ENCODE data around the gene CXCL11.
"Not testable (repeated sequence)": the region's sequence is repeated elsewhere in the genome, so short reads cannot be mapped to it uniquely, and the experiment has no call there.

Gene CXCL11

DNA sequence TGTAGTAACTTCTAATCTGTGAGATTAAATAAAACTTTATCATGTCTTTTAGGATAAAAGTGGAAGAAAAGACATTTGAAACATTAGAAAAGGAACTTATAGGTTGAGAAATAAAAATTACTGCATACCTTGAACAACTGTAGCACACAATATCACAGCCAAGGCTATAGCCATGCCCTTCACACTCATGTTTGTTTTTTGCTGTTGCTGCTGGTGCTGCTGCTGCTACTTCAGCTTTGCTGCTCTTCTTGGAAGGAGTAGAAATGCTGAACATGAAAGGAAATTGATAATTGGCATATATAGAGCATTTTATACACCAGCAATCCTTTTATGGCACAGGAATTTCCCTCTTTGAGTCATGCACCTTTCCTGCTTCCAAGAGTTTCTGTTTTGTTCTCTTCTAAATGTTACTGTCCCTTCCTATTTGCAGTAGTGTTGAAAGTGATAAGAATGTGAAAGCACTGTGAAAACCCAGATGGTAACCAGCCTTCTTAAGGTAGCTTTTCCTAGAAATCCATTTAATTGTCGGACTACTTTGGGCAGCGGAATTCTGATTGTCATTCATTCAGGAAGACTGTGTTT is at the start of gene CXCL11:
TSS of gene CXCL11 (minus strand) at position 272 of the 582 bp plus-strand sequence. CDS start at position 189, 83 bp downstream.
- DNase-seq (ENCODE audit: low read depth in 2 of 2): no peak

DNA sequence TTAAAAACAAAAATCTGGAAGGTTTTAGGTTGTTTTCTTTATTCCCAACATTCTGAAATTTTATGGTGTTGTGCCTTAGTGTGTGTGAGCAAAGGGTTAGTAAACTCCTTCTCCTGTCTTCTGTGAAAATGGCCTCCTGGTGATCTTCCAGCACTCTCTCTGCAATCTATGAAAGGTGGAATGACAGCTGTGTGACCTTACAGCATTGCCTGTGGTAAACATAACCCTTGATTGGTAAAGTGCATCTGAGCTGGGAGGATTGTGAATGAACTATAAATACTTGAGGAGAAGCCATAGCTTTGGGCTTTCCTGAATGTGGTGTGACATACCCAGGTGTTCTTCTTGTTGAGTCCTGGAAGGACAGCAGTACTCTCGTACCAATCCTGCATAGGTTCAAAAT is 48.7 kb upstream of the CXCL11 start:
- DNase-seq (ENCODE audit: low read depth in 2 of 2): no peak

DNA sequence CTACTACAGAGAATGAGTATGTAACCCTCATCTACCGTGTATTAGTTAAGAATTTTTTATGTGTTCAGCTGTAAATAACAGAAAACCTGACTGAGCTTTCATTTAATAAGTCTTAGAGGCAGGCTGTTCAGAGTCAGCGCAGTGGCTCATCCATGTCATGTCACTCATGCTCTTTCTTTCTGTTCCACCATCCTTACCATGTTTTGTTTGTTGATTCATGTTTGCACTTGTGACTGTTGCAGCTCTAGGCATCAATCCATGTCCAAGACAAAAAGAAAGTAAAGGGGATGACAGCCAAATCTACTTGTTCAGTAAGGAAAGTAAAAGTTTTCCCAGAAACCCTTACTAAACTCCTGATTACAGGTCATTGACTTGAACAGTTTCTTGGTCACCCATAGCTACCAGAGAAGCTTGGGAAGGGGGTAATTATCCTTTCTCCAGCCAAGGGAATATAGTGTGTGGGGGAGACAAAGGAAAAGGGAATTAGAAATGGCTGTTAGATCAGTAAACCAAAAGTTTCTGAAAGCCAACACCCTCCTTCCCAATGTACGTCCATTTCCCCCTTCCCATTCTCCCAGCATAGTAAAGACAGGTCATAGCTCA is 47.6 kb upstream of the CXCL11 start:
- no peak for DNase-seq (ENCODE audit: low read depth in 2 of 2)

DNA sequence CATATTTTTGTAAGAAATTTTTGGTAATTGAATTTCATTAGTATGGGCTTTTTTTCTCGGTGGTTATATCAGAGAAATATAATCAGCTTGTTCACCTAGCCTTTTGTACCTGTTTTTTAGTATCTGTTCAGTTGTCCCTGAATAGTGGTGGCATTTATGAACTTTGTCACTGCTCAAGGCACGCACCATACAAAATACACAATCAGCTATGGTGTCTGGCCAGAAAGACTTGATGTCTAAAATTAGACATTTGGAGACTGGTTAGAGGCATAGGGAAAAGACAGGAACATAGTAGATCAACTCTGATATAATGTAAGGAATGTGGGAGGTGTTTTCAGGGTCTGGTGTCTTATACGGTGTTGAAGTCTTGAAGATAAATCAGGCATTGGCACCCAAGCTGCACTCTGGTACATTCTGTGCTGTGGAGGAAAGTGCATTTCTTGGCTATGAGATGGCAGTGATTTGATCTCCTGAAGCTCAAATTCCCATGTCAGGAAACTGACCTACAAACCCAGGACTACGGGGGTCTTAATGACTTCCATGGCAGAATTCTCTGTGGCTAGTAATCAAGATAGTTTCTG is 42.3 kb upstream of the CXCL11 start:
- no peak for DNase-seq (ENCODE audit: low read depth in 2 of 2)

DNA sequence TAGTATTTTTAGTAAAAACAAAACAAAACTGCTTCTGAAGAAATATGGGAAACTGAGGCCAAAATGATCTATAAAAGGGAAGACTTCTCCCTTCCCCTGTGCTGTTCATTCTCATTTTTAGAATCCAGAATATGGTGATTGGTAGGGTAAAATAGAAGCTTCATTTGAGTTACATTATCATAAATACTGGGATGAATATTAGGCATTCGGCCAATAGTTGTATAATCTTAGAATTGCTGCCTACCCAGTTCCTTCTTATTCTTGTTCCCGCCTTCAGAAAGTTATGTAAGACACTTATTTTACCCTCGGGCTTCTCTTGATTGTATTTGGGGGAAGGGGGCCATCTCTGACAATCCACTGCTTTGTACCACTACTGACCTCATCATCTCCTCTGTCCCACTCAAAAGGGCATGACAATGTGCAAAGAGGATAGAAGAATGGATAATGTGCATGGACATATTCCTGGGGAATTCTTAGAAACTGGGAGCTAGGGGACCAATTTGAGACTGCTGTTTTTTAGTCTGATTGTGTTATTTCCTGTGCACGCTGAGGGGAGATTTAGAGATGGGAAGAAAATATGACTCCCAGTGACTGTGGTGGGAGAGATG is 39.2 kb upstream of the CXCL11 start:
- DNase-seq (ENCODE audit: low read depth in 2 of 2): no peak

DNA sequence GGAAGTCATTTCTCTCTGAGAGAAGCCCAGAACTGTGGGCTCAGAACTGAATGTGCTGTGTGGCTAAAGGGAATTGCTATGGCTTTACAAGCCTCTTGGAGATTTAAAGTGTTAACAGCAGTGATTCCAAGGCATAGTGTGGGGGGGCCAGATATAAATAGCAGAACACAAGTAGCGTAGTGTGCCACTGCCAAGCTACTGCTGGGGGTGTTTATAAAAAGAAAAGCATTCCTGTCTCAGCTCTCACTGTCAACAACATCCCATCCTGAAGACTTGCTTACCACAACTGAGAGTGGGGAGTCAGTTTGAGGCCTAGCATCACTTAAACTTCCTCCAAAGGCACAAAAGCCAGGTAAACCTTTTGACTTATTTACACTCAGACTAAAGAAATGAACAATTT is 38.6 kb upstream of the CXCL11 start, which contains the start of gene ART3:
TSS of gene ART3 (plus strand) at position 242 of the 400 bp plus-strand sequence. CDS start 1,181 bp downstream, outside the sequence.
- no peak for DNase-seq (ENCODE audit: low read depth in 2 of 2)

DNA sequence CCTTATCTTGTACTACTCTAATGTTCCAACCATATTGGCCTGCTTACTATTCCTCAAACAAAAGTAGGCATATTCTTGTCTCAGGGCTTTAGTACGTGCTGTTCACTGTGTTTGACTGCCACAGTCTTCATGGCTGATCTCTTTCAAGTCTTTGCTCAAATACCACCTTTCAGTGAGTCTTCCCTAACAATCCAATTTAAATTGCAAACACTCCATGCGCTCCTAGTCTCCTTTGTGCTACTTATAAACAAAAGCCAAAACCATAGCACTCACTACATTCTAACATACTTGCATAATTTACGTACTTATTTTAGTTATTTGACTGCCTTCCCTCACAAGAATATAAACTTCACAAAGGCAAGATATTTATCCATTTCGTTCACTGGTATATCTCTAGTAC is 36.9 kb upstream of the CXCL11 start:
- no peak for DNase-seq (ENCODE audit: low read depth in 2 of 2)

DNA sequence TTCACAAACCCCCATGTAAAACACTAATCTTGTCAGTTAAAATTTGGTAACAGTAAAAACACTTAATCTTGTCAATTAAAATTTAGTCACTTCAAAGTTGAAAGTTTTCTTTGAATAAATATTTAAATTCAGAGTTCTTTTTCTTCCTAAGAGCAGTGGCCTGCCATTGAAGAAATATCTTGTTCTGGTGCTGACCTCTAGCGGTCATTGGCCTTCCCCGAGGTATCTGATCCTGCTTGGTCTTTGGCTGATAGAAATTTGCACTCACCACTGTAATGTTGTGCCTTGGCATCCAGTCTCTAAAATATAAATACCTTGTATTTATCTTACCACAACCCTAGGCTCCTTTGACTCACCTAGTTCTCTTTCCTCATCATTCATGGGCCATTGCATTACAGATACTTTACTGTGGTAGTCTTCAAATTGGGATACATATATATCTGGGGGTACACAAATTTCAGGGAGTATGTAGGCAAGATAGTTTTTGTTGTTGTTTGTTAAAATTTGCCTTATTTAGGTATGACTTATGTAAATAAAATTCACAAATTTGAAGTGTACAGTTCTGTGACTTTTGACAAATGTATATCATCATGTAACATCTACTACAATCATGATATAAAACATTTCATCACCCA is 31.9 kb upstream of the CXCL11 start:
- peak; percentile 15 to 47 for DNase-seq (ENCODE audit: low read depth in 2 of 2)

DNA sequence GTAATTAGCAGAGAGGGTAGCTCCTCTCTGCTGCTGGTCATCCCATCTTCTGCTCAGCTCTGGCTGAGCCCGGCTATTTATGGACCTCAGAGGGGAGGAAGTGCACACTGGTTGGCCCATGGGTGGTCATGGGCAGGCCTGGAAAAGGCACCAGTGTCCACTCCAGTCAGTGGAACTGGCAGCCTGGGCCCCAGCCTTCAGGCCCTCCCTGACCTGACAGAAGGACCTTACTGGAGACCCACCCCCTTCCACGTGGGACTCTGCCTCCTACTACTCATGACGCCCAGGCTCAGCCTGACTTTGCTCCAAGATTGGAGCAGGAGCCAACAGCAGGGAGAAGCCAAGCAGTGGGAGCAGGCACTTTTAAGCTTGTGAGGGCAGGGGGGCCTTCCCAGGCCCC is 30.7 kb upstream of the CXCL11 start:
- no peak for DNase-seq (ENCODE audit: low read depth in 2 of 2)

DNA sequence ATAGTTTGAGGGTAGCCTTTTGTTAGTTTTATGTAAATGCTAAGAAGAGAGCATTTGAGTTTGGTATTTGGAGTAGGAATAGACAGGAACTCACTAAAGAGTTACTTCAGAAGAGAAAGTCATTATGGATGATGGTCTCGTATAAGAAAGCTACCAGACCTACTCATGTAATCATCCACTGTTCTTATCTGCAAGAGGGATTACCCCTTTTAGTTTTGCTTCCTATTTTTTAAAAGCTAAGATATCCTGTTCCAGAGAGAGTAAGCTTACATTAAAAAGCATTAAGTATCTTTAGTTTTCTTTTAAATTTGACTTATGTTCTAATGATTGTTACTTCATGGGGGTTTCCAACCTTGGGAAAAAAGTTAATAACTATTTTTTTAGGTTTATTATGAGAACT is 26.1 kb upstream of the CXCL11 start:
- DNase-seq (ENCODE audit: low read depth in 2 of 2): no peak

DNA sequence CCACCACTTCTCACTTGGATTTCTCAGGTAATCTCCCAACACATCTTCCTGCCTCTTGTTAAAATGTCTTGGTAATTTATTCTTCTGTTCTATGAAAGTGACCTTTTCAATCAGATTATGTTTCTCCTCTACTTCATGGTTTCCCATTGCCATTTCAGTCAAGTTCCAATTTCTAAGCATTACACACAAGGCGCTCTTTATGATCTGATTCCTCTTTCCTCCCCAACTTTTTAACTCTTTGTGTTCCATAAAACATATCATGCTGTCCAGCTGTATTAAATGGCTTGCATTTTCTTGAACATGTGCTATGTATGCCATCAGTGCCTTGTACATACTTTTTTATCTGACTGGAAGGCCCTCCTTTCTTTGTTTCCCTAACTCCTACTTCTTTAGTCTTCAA is 25.6 kb upstream of the CXCL11 start:
- DNase-seq (ENCODE audit: low read depth in 2 of 2): no peak

DNA sequence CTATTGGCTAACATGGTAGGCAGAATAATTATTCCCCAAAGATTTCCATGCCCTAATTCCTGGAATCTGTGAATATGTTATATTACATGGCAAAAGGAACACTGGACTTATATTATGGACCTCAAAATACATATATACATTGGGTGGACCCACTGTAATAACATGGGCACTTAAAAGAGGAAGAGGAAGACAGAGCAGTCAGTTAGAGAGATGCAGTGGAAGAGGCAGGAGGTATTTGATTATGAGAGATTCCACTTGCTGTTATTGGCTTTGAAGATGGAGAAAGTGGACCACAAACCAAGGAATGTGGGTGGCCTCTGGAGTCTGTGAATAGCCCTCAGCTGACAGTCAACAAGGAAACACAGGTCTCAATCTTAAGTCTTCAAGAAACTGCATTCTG is 24.6 kb upstream of the CXCL11 start:
- no peak for DNase-seq (ENCODE audit: low read depth in 2 of 2)

DNA sequence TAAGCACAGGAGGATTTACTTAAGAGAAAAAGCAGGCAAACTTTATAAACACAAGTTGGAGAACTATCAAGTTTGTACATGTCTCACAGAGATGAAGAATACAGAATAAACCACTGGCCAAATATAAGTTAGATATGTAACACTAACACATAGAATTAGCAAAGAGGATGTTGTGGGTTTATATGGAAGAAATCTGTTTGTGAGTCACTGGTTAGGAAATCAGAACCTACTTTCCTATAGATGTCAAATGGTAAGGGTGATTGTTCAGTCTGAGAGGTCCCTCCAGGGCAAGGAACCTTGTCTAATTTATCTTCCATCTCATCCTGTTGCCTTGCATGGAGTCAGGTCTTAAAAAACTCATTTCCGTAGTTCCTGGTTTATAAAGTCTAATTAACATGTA is 23.9 kb upstream of the CXCL11 start:
- DNase-seq (ENCODE audit: low read depth in 2 of 2): no peak

DNA sequence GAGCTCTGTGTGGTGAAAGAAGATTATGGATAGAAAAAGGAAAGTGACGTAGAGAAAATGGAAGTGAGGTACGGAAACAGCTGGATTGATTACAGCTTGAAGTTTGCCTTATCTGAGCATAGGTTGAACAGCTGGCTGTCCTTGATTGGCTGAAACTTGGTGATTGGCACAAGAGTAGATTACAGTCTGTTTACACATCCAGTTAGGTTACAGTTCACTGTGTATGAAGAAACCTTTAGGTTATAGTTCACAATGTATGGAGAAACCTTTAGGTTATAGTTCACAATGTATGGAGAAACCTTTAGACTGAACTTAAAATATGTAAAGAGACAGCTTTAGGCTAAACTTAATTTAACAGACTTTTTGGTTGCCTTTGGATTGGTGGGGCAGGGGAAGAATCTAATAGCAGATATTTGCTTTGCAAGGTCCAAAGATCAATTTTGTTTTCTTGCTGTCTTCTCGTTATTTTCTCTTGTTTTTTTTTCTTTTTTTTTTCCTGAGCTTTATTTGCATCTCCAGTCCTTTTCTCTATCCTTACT is 23.1 kb upstream of the CXCL11 start:
- no peak for DNase-seq (ENCODE audit: low read depth in 2 of 2)

DNA sequence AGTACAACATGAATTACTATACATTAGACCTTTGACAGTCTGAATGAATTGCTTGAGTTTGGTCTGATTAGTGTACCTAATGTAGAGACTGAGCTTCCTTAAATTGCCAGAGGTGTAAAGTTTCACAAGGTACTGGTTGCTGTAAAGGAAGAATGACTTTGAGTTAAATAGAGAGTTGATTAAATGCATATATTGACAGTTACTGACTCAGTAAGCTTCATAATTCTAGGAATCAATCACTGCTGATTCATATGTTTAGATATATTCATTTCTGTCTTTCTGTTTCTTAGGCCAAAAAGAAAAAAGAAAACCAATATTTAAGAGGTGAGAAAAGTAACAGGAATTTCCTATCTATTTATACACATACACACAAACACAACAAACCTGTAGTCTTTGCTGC is 22.4 kb upstream of the CXCL11 start:
- no peak for DNase-seq (ENCODE audit: low read depth in 2 of 2)

DNA sequence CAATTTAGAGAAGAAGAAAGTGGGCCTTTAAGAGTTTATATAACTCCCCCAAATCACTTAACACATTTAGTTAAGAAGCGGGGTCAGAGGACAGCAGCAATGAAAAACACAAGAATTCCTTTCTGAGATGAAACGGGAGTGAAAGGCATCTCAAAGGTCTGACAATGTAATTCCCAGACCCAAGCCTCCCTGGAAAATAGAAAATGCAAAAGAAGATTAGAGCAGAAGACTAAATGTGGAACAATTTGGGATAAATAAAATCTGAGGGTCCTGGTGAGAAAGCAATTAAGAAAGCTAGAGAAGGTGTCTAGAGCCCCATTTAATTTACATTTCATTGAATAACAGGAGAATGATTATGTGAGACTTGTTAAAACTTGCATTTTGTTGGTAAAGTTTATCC is 19.6 kb upstream of the CXCL11 start:
- DNase-seq (ENCODE audit: low read depth in 2 of 2): no peak

DNA sequence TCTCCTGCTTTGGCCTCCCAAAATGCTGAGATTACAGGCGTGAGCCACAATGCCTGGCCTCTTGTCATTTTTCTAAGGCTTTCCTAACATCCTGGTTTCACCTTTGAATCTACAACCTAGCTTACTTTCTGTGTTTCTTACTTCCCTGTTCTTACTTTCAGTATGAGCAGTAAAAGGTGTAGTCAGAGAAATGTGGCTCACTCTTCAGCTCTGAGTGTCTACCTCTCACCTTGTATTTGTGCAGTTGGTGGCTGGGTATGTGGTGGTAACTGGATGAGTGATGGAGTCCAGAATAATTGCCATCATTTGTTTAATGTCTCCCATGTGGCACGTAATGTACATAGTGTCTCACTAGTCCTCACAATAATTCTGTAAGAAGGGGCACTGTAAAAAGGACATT is 19.1 kb upstream of the CXCL11 start:
- no peak for DNase-seq (ENCODE audit: low read depth in 2 of 2)

DNA sequence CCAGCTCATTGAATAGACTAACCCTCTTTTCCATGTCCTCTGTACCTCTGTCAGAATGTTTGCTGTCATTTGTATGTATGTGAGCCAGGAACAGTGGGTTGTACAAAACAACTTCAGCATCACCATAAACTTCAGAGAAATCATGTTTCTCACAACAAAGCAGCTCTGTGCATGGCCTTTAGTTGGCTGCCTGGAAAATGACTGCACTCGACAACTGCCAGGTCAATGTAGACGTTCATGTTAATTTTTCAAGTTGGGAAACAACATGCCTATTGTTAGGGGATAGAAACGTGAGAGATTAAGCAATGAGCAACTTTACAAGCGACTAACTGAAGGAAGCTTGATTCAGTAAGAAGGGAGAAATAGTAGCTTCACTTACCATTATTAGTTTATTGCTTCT is 17.9 kb upstream of the CXCL11 start:
- no peak for DNase-seq (ENCODE audit: low read depth in 2 of 2)

DNA sequence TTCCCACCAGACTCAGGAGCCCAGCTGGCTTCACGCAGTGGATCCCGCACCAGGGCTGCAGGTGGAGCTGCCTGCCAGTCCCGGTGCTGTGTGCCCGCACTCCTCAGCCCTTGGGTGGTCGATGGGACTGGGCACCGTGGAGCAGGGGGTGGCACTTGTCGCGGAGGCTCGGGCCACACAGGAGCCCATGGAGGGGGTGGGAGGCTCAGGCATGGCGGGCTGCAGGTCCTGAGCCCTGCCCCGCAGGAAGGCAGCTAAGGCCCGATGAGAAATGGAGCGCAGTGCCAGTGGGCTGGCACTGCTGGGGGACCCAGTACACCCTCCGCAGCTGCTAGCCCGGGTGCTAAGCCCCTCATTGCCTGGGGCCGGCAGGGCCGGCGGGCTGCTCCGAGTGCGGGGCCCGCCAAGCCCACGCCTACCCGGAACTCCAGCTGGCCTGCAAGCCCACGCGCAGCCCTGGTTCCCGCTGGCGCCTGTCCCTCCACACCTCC is 14.7 kb upstream of the CXCL11 start:
- not testable (repeated sequence) for DNase-seq (ENCODE audit: low read depth in 2 of 2)

DNA sequence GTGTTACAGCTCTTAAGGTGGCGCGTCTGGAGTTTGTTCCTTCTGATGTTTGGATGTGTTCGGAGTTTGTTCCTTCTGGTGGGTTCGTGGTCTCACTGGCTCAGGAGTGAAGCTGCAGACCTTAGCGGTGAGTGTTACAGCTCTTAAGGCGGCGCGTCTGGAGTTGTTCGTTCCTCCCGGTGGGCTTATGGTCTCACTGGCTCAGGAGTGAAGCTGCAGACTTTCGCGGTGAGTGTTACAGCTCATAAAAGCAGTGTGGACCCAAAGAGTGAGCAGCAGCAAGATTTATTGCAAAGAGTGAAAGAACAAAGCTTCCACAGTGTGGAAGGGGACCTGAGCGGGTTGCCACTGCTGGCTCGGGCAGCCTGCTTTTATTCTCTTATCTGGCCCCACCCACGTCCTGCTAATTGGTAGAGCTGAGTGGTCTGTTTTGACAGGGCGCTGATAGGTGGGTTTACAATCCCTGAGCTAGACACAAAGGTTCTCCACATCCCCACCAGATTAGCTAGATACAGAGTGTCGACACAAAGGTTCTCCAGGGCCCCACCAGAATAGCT is 14.1 kb upstream of the CXCL11 start:
- not testable (repeated sequence) for DNase-seq (ENCODE audit: low read depth in 2 of 2)

DNA sequence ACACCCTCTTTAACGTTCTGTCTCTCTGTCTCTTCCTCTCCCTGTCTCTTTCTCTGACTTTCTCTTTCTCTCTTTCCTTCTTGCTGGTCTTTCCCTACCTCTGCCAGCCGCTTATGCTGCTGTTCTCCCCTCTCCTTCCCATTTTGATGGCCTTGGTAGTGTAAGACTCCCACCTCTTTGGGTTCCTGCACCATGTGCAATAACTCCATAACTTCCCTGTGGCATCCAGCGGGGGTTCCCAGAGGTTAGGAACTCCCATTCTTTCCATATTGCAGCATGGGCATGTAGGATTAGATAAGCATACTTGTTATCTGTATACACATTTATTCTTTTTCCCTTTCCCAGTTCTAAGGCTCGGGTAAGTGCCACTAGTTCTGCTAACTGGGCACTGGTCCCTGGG is 8.8 kb upstream of the CXCL11 start:
- not testable (repeated sequence) for DNase-seq (ENCODE audit: low read depth in 2 of 2)

DNA sequence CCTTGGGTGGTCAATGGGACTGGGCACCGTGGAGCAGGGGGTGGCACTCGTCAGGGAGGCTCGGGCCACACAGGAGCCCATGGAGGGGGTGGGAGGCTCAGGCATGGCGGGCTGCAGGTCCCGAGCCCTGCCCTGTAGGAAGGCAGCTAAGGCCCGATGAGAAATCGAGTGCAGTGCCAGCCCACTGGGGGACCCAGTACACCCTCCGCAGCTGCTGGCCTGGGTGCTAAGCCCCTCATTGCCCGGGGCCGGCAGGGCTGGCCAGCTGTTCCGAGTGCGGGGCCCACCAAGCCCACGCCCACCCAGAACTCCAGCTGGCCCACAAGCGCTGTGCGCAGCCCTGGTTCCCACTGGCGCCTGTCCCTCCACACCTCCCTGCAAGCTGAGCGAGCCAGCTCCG is 7.4 kb upstream of the CXCL11 start:
- not testable (repeated sequence) for DNase-seq (ENCODE audit: low read depth in 2 of 2)
